AG04450 (cell line): Measurements from ENCODE around the gene OR8B3. TPM values are rescaled to one million over a fixed set of nuclear protein-coding genes. Genes with fewer than 3 reads are reported as not detected.

ENCODE experiments used
- CTCF ChIA-PET: fragments of 300-600, 350-600 bp; formaldehyde crosslinking; extraction: SDS; loops from one replicate; lab custom pipeline; 2022; ENCODE audit warnings: antibody characterized with exemption, inconsistent platforms; lab: Charles Lee
- POLR2A ChIA-PET: fragments of 350-600 bp; formaldehyde crosslinking; extraction: SDS; loops from one replicate; lab custom pipeline; 2021; ENCODE audit warnings: antibody characterized with exemption, inconsistent platforms; lab: Yijun Ruan, JAX
- DNase-seq: peaks from one replicate; pipeline ENCODE4 v3.0.0-alpha.2; 2011; ENCODE audit warnings: low read depth, low spot score
- H3K27ac ChIP-seq: one replicate; pipeline ENCODE4 v1.5.1; 2012; ENCODE audit warnings: low read depth, low read length, control low read depth
- H3K27me3 ChIP-seq: one replicate; pipeline ENCODE4 v1.6.0; 2012; ENCODE audit warnings: low read length; ENCODE audit not compliant: control insufficient read depth, insufficient read depth
- H3K4me3 ChIP-seq: 2 replicates; pipeline ENCODE4 v1.5.1; 2011; ENCODE audit warnings: mild to moderate bottlenecking, low read depth, low read length, control low read depth
- H3K9me3 ChIP-seq: 2 replicates; pipeline ENCODE4 v1.5.1; 2012; ENCODE audit warnings: low read length; ENCODE audit not compliant: control insufficient read depth, insufficient read depth
- CTCF ChIP-seq: IDR thresholded peaks from 2 replicates; pipeline ENCODE4 v1.5.1; 2011; ENCODE audit warnings: low read depth, low read length, control low read depth, inconsistent platforms
- polyA plus RNA-seq: library from polyadenylated mRNA; depleted of rRNA; stranded (reverse); fragments of >200 nt; gene quantifications from 2 replicates; pipeline ENCODE4 v1.2.3, GENCODE V29; 2011

The OR8B3 gene
- polyA plus RNA-seq, 1 experiment: not detected

DNA sequence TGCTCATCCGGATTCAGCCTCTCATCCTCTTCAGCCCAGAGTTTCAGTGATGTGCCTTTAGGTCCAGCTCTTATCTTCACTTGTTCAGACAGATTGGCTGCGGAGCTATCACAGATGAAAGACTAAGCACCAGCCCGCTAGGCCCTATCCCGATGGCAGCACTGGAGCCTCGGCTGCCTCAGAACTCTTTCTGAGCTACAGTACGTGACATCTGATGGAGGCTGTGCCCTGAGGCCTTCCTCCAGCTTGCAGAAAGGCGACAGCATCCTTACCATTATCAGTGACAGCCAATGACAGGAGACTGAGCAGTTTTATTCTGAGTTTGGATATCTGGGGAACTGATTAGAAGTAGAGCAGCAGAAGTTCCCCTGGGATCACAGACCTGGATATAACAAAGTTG is 42.7 kb upstream of the OR8B3 start:
- H3K9me3 ChIP-seq: no peaks in the 10 kb centered on the region
- H3K27ac ChIP-seq: no peak overlapping the region
- ChIA-PET POLR2A (no interaction called here), CTCF (no interaction called here)
- peaks cover 2% of the 10 kb centered on the region for H3K27me3 ChIP-seq
- no peak for DNase-seq
- H3K4me3 ChIP-seq: no peak overlapping the region
- no peak for TF ChIP-seq CTCF

GRCh38 chr11:124441081-124441480 is 42.3 kb upstream of the OR8B3 start:
- CTCF ChIA-PET: no interaction called here
- Histone ChIP-seq H3K27ac (no peak overlapping the region), H3K4me3 (no peak overlapping the region), H3K9me3 (no peaks in the 10 kb centered on the region), H3K27me3 (peaks cover 2% of the 10 kb centered on the region)
- DNase-seq: no peak
- TF ChIP-seq CTCF: no peak
- POLR2A ChIA-PET: no interaction called here

GRCh38 chr11:124440608-124441007 is 41.8 kb upstream of the OR8B3 start:
- POLR2A ChIA-PET: no interaction called here
- DNase-seq: no peak
- CTCF ChIA-PET: no interaction called here
- no peak overlapping the region for H3K4me3 ChIP-seq
- TF ChIP-seq CTCF: no peak
- H3K9me3 ChIP-seq: no peaks in the 10 kb centered on the region
- no peak overlapping the region for H3K27ac ChIP-seq
- peaks cover 2% of the 10 kb centered on the region for H3K27me3 ChIP-seq

GRCh38 chr11:124434699-124435098 is 35.9 kb upstream of the OR8B3 start:
- POLR2A ChIA-PET: no interaction called here
- CTCF ChIA-PET: interaction anchor here (1.8 kb wide), 1 partner anchor 32 kb away, joined by 5 read pairs; no protein-coding TSS in a partner anchor
- Histone ChIP-seq H3K27me3 (peaks cover 2% of the 10 kb centered on the region), H3K4me3 (no peak overlapping the region), H3K27ac (no peak overlapping the region), H3K9me3 (no peaks in the 10 kb centered on the region)
- TF ChIP-seq CTCF: no peak
- DNase-seq: no peak

DNA sequence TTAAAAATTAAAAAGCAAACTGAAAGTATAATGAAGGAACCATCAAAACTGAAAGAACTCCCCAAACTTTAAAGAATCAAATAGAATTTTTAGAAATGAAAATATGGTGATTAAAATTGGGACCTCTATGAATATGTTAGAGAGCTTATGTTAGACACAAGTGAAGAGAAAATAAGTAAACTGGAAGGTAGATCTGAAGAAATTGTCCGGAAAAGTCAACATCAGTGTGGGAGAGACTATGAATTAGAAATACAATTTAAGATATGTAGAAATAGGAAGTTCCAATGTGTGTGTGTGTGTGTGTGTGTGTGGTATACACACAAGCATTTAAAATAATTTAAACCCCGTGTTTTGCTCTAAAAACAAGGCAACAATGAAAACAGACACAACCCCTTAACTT is 30.8 kb upstream of the OR8B3 start:
- no peak overlapping the region for H3K27ac ChIP-seq
- ChIA-PET CTCF (interaction anchor here (0.9 to 2.7 kb wide), 4 partner anchors 14 to 358 kb away, joined by 3 to 20 read pairs (median 10); no protein-coding TSS in a partner anchor), POLR2A (no interaction called here)
- no peak for DNase-seq
- H3K9me3 ChIP-seq: no peaks in the 10 kb centered on the region
- H3K27me3 ChIP-seq: no peaks in the 10 kb centered on the region
- TF ChIP-seq CTCF: no peak
- no peak overlapping the region for H3K4me3 ChIP-seq
